Measurements from ENCODE around the gene ABHD3.
"Not testable (repeated sequence)": the region's sequence is repeated elsewhere in the genome, so short reads cannot be mapped to it uniquely, and the experiment has no call there.

The ABHD3 gene, protein sequence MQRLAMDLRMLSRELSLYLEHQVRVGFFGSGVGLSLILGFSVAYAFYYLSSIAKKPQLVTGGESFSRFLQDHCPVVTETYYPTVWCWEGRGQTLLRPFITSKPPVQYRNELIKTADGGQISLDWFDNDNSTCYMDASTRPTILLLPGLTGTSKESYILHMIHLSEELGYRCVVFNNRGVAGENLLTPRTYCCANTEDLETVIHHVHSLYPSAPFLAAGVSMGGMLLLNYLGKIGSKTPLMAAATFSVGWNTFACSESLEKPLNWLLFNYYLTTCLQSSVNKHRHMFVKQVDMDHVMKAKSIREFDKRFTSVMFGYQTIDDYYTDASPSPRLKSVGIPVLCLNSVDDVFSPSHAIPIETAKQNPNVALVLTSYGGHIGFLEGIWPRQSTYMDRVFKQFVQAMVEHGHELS

DNA sequence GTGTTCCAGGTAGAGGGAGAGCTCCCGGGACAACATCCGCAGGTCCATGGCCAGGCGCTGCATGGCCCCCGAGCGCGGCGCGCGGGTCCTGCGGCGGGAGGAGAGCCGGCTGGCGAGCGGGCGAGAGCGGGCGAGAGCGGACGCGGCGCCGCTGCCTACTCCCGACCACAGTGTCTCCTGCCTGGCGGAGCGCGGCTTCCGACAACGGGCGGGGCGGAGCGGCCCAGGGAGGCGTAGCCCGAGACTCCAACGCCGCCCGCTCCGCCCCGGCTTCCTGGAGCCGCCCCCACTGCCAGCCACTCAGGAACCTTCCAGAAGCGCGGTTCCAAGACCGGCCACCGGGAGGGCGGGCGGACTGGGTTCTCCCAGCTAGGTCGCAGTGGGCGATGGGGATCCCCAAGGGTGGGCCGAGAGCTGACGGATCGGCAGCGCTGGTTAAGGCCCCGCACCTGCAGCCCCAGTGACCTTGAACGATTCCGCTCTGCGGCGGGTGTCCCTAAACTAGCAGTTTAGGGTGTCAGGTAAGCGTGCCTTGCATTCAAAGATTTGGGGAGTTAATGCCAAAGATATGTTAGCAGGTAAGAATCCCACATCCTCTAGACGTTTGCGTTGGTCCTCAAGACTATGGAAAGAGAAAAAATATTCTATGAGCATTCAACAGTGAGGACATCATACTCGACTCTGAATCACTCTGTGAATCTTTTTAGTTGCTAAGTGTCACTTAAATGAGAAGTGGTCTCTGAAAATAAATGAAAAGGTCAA is at the start of gene ABHD3:
Gene ABHD3 (minus strand): TSS at position 172 of the 762 bp plus-strand sequence. CDS start 109 bp downstream, at position 63.
- peak; percentile 13 to 92 (median 88) for DNase-seq

DNA sequence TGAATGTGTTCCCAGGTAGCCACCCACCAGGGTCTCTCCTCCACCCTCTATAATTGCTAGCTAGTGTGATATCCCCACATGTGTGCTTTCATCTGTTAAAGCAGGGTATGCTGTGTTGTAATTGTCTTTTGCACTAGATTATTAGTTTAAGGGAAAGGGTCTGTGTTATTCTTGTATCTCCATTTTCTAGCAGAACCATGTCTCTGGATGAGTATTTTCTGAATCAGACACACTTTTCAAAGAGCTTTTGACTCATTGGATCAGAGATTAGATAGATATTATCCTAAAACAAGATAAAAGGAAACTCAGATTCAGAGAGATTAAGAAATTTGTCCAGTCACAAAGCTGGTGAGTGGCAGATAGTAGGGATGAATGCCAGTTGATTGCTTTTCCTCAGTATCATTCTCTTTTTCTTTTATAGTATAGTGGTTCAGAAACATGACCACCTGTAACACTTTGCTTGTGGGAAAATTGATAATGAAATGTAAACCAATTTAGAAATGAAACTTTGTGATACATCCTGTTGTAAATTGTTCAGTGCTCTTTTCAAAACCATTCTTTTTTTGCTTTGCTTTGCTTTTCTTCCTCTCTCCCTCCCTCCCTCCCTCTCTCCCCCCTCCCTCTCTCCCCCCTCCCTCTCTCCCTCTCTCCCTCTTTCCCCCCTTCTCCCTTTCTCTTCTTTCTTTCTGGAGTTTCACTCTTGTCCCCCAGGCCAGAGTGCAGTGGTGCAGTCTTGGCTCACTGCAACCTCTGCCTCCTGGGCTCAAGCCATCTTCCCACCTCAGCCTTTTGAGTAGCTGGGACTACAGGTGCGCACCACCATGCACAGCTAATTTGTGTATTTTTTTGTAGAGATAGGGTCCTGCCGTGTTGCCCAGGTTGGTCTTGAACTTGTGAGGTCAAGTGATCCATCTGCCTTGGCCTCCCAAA is 43.5 kb upstream of the ABHD3 start:
- DNase-seq = no peak

DNA sequence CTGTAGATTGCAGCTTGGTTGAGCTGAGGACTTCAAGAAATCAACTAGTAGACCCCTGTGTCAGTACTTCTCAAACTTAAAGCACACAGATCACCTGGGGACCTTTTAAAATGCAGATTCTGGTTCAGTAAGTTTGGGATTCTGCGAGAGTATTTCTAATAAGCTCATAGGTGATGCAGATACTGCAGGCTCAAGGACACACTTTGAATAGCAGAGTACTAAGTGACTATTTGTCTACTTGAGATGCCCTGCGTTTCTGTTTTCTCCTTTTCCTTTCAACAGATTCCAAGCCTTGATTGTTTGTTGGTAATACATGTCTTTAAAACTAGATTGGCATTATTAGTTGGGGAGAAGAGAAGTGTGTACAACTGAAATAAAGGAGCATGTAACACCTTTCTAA is 42.7 kb upstream of the ABHD3 start:
- DNase-seq = no peak

DNA sequence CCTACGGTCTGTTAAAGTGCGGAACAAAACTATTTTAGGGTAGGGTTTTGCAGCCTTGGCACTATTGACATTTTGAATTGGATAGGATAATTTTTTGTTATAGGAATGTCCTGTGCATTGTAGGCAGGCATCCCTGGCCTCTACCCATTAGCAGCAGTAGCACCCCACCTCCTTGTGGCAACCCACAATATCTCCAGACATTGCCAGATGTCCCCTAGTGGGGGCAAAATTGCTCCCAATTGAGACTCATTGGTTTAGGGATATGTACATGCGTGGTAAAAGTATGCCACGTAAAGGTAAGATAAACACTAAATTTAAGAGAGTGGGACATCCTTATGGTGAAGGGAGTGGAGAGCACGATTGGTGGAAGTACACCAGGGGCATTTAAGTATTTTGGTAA is 40.7 kb upstream of the ABHD3 start:
- DNase-seq = no peak

DNA sequence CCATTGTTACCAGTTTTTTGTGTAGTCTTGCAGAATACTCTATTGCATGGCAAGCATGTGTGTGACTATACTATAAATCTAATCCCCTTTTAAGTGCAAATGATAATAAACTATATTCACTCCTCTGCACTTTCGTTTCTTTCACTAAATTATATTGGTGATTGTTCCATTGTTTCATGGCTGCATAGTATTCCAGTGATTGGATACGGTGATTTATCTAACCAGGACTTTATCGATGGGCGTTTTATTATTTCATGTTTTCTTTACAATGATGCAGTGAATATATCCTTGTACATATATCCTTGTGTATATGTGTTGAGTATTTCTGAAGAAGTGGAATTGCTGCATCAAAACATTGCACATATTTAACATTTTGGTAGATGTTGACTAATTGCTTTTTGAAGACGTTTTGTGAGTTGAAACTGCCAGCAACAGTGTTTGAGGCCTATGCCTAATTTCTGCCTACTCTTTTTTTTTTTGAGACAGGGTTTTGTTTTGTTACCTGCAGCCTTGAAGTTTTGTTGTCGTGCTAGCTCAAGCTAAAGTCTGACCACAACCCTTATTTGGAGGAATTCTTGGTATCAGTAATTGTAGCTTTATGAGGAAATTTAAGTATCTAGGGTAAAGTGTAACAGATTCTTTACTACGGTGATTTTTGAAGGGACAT is 38.7 kb upstream of the ABHD3 start:
- no peak for DNase-seq

DNA sequence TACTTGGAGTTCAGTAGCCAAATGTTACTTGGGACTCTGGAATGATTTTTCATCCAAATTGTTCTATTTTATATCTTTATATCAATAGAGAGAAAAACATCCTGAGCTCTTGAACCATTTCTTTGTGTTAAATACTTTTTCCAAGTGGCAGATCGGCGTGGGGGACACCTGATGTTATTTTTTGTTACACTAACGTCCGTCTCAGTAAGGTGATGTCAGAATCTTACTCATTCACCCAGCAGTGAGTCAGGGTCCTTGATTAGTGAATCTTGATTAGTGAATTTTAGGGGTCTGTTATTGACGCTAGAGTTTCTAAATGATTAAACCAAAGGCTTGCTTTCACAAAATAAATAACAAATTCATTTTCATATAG is 37.7 kb upstream of the ABHD3 start:
- no peak for DNase-seq

DNA sequence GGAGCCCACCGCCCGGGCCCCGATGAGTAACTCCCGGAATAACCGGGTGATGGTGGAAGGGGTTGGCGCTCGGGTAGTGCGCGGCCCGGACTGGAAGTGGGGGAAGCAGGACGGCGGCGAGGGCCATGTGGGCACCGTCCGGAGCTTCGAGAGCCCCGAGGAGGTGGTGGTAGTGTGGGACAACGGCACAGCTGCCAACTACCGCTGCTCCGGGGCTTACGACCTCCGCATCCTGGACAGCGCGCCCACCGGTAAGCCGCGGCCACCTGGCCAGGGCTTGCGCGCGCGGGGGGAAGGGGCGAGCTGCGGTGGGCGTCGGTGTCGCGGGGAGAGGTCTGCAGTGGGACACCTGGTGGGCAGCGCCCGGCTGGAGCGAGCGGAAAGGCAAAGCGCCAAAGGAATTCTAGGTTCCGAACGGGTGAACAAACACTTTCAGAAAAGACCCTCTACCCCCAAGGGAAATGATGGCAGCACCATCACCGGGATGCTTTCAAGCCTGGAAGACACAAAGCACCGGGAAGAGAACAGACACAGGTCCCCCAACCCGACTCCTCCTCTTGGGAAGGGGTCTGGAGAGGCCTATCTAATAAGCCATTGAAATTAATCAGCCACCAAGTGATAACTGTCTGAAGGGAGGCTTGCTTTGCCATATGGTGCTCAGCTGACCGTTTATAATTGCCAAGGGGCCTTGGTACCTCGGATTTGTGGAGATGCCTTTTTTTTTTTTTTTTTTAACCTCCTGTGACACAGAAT is 37.2 kb upstream of the ABHD3 start:
- DNase-seq = peak in 8 of 14 donors; percentile 5 to 41 (median 26)

DNA sequence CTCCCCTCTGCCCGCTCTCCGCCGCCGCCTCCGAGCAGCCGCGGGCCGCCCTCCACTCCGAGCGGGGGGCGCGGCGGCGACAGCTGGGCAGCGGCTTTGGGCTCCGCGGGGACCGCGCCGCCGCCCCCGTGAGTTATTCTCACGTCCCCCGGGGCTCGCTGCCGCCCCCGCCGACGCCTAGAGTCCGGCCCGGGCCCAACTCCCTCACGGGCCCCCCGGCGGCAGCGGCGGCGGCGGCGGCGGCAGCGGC is 36.7 kb upstream of the ABHD3 start:
- DNase-seq = no peak

DNA sequence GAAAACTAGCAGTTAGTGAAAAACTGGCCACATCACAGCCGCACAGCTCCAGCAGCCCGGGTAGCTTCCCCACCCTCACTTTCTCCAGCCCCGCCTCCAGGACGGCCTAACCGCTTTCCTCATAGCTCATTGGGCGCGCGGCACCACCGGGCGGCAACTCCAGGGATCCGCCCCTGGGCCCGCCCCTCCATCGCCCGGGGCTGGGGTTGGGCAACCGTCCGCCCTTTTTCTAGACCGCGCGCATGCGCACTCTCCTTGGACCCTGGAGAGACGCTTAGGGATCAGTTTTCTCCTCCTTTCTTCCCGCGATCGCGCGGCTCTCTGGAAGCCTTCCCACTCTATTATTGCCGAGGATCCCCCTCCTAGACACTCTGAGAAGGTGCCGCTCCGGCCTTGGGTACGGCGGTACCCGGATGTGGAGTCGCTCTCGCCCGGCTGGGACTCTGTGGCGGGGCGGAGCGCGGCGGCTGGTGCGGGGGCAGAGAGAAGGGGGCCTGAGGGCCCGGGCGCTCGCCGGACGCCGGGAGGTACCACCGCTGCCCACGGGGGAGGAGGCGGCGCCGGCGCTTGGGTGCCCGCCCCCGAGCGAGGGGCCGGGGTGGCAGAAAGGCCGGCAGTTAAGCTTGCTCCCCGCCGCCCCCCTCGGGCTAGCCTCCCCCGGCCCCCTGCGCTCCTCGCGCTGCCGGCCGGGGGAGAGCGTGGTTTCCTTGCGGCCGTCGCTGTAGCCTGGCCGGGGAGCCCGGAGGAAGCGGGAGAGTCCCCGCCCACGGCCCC is 36.2 kb upstream of the ABHD3 start, which contains the start of gene MIB1:
Gene MIB1 (plus strand): TSS at position 255 of the 774 bp plus-strand sequence. CDS start 792 bp downstream, outside the sequence.
- peak; percentile 87 to 99 (median 98) for DNase-seq

DNA sequence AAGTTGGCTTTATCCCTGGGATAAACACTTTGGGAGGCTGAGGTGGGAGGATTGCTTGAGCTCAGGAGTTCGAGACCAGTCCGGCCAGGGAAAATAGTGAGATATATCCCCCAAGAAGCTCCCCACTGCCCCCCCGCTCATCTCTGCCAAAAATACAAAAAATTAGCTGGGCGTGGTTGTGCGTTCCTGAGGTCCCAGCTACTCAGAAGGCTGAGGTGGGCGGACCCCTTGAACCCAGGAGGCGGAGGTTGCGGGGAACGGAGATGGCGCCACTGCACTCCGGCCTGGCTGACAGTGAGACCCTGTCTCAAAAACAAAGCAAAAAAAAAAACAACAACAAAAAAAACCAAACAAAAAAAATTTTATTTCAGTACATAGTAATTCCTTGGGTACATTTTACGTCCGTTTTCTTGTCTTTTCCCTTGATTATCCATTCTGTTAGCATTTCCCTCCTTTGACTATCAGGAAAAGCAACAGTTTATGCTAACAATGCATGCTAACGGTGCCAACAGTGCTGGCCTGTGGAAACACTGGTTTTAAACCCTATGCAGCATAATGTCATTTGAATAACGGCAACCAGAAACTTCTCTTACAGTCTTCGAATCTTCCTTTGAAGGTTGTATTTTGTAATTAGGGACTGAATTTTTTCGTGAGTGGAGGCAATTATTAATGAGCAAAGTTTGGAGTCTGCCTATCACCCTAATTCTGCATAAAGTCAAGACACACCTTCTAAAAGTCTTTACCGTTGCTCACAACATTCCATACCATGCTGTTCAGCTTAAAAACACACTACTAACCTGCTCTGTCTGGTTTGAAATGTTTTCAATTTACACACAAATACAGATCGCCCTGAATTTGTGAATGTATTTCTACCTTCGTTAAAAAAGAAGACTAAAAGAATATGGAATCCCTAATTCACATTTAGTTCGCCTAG is 35.3 kb upstream of the ABHD3 start:
- DNase-seq = no peak

DNA sequence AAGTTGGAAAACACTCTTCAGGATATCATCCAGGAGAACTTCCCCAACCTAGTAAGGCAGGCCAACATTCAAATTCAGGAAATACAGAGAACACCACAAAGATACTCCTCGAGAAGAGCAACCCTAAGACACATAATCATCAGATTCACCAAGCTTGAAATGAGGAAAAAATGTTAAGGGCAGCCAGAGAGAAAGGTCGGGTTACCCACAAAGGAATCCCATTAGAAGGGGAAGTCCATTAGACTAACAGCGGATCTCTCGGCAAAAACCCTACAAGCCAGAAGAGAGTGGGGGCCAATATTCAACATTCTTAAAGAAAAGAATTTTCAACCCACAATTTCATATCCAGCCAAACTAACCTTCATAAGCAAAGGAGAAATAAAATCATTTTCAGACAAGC is 32.4 kb upstream of the ABHD3 start:
- not testable (repeated sequence) for DNase-seq

DNA sequence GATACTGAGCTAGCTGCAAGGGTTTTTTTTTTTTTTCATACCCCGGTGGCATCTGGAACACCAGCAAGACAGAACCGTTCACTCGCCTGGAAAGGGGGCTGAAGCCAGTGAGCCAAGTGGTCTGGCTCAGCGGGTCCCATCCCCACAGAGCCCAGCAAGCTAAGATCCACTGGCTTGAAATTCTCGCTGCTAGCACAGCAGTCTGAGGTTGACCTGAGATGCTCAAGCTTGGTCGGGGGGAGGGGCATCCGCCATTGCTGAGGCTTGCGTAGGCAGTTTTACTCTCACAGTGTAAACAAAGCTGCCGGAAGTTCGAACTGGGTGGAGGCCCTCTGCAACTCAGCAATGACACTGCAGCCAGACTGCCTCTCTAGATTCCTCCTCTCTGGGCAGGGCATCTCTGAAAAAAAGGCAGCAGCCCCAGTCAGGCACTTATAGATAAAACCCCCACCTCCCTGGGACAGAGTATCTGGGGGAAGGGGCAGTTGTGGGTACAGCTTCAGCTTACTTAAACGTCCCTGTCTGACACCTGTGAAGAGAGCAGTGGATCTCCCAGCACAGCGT is 31.0 kb upstream of the ABHD3 start:
- no peak for DNase-seq

DNA sequence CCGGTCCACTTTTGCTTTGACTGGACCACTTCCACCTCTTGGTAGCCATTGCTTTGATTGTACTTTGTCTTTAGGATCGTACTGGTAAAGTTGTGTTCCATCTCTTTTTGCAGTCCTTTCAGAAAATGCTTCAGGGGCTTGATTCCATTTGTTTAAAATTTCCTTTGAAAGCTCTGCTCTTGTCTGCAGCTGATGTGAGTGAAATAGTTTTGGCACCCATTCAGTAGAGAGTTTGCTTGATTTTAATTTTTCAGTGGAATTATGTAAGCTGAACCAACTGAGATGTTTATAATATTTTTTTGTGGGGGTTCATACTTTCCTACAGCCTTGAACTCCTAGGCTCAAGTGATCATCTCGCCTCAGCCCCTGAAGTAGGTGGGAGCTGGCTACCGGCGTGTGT is 28.4 kb upstream of the ABHD3 start:
- no peak for DNase-seq

DNA sequence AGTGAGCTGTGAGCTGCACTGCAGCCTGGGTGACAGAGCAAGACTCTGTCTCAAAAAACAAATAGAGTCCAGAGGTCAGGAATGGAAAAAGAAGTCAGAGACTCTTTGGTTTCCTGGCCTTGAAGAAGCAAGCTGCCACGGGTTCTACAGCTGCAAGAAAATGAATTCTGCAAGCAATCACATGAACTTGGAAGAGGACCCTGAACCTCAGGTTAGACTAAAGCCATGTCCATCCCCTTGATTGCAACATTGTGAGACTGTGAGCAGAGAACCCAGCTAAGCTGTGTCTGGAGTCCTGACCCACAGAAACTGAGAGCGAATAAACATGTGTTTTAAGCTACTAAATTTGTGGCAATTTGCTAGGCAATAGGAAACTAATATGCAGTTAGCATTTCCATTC is 23.1 kb upstream of the ABHD3 start:
- DNase-seq = no peak

DNA sequence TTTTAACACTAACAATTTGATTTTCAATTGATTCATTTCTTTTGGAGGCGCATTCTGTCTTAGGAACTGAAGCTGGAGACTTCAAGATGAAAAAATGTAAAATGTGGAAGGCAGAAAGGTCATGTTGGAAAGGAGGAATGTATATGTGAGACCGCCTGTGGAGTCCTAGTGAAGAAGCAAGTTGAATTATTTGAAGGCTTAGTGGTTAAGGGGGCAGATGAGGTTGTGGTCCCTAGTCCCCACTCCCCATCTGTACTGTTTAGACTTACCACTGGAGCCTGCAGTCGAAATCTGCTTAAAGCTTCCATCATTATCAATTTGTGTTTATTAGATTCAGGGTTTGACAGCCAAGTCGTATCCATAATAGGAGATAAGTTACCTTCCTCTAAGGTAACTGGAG is 20.6 kb upstream of the ABHD3 start:
- no peak for DNase-seq

DNA sequence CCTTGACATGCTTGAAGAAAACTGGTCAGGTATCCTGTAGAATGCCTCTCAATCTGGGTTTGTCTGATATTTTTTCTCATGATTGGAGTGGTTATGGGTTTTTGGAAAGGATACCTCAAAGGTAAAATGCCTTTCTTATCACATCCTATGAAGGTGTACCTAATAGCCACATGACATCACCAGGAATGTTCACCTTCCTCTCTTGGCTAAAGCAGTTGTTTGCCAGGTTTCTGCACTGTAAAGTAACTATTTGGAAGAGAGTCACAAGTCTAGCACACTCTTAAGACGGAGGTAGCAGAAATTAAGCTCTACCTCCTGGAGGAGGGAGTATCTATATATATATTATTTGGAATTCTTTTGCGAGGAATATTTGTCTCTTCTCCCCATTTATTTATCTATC is 18.1 kb upstream of the ABHD3 start:
- no peak for DNase-seq

DNA sequence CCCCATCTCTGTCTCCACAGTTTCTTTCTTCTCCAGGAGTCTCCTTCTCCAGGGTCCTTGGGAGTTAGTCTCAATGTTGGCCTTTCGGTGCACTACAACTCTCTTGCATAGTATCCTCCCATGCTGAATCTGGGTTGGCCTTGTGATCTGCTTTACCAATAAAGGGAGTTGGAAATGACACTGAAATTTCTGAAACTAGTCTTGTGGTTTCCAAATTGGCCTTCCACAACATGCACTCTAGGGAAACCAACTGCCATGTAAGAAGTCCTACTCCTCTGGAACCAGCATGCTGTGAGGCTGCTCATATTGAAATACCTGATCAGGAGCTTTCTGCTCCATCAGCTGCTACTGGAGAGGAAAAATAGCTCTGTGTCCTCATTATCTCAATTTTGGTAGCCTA is 9.9 kb upstream of the ABHD3 start:
- no peak for DNase-seq

DNA sequence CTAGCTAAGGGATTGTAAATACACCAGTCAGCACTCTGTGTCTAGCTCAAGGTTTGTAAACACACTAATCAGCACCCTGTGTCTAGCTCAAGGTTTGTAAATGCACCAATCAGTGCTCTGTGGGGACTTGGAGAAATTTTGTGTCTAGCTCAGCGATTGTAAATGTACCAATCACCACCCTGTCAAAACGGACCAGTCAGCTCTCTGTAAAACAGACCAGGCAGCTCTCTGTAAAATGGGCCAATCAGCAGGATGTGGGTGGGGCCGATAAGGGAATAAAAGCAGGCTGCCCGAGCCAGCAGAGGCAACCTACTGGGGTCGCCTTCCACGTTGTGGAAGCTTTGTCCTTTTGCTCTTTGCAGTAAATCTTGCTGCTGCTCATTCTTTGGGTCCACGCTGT is 2.6 kb upstream of the ABHD3 start:
- not testable (repeated sequence) for DNase-seq

DNA sequence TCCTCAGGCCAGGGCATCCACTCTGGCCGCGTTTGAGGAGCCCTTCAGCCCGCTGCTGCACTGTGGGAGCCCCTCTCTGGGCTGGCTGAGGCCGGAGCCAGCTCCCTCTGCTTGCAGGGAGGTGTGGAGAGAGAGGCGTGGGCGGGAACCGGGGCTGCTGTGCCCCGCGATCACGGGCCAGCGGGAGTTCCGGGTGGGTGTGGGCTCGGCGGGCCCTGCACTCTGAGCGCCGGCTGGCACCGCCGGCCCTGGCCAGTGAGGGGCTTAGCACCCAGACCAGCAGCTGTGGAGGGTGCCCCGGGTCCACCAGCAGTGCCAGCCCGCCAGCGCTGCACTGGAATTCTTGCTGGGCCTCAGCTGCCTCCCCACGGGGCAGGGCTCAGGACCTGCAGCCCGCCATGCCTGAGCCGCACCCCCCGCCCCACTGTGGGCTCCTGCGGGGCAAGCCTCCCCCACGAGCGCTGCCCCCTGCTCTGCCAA is 1.9 kb upstream of the ABHD3 start:
- DNase-seq = no peak
